Activated CD8-positive, alpha-beta memory T cell treated with anti-CD3 and anti-CD28 coated beads, Interleukin-2, amount 50 U/mL, for 24 hours (primary cell): ENCODE data around the gene USP53.
"Not testable (repeated sequence)": the region's sequence is repeated elsewhere in the genome, so short reads cannot be mapped to it uniquely, and the experiment has no call there.

Experiments used
- DNase-seq: peaks from one replicate; pipeline ENCODE4 v3.0.0-alpha.2; 2020; ENCODE audit errors: extremely low read depth

USP53 gene

GRCh38 chr4:119212234-119212963, at the start of gene USP53:
USP53 (plus strand) TSS chr4:119212713; CDS start chr4:119239760, 27,047 bp downstream.
- peak; percentile 94 for DNase-seq

DNA sequence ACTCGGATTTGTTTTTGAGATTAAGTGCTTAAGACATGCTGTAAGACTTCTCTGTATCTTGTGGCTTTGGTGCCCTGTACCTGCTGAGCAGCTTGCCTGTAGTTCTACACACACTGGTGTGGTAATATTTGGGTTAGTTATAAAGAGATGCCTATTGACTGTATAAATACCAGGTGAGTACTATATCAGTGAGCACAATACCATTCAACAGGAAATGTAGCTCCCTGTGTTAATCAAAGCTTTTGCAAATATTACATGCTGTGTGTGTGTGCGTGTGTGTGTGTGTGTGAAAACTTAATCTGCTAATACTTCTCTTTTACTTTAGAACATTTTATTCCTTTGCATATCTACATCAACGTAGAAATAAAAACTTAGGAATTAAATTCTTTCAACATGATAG, 46.7 kb upstream of the USP53 start:
- DNase-seq, result no peak

DNA sequence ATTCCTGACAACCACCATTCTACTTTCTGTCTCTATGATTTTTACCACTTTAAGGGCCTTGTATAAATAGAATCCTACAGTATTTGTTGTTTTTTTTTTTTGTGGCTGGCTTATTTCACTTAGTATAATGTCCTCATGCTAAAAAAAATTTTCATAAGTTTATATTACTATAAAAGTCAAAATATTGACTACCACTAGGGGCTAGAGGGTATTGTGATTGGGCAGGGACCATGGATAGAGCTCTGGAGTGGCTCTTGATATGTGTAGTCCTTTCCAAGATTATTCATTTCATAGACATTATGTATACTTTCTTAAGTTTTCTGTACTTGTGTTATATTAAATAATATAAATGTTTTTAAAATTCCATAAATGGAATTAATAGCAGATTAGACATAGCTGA, 42.3 kb upstream of the USP53 start:
- no peak for DNase-seq

DNA sequence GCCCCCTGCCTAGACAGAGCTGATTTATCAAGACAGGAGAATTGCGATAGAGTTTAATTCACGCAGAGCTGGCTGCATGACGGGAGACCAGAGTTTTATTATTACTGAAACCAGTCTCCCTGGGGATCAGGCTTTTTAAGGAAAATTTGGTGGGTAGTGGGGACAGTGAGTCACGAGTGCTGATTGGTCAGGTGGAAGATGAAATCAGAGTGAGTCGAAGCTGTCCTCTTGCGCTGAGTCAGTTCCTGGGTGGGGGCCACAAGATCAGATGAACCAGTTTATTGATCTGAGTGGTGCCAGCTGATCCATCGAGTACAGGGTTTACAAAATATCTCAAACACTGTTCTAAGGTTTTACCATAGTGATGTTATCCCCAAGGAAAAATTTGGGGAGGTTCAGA, 40.3 kb upstream of the USP53 start:
- DNase-seq, result no peak

- DNase-seq, result not testable (repeated sequence)
Observed at GRCh38 chr4:119173729-119174361, 38.7 kb upstream of the USP53 start.

GRCh38 chr4:119179011-119179410, 33.5 kb upstream of the USP53 start:
- DNase-seq, result no peak

DNA sequence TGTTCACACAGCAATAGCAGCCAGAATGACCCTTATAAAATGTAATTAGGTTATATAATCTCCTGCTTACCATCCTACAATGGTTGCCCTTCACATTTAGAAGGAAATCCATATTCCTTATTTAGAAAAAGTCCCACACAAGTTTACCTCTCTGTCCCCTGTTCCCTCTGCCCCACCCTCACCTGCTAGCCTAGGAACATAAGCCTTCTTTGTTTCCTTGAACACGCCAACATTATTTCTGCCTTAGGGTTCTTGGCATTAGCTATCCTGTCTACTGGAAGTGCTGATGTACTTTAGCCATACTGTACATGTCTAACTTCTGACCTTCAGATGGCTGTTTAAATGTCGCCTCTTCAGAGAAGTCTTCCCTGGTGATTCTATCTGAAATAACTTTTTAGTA, 28.4 kb upstream of the USP53 start:
- DNase-seq, result no peak

DNA sequence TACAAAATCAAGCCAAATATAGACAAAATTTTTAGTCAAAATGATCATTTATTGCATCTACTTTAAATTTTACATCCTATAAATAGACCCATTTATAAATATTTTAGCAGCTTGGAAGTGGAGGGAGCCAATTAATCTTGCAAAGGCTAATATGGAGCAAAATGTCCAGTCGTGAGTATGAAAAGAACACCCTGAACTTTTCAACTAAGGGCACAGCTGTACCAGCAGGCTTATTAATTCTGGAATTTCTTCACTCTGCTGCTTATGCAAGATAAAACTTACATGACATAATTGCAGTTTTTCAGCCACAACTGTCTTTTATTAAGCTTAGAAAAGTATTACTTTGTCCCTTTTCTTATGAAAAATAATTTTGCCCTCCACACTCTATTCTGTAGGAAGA, 22.9 kb upstream of the USP53 start:
- DNase-seq, result no peak

GRCh38 chr4:119190354-119190753, 22.2 kb upstream of the USP53 start:
- DNase-seq, result no peak

GRCh38 chr4:119191505-119191904, 21.0 kb upstream of the USP53 start:
- DNase-seq, result no peak

- no peak for DNase-seq
Observed at GRCh38 chr4:119197772-119198212, 14.7 kb upstream of the USP53 start.

GRCh38 chr4:119204916-119205315, 7.6 kb upstream of the USP53 start:
- no peak for DNase-seq

DNA sequence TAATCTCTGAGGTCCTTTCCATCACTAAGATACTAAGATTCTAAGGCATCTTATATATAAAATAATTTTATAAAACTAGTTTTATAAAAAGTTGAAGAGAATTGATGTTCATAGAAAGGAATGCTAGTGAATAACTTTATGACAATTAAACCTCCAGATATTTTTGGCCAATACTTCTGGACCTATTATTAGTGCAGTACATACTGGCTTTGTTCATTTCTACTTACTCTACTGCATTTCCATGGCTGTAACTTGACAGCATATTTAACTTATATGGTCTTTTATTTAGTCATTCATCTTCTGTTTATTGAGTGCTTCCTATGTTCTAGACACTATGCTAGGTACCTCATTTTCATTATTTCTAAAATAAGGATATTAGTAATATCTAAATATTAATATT, 6.8 kb upstream of the USP53 start:
- no peak for DNase-seq

DNA sequence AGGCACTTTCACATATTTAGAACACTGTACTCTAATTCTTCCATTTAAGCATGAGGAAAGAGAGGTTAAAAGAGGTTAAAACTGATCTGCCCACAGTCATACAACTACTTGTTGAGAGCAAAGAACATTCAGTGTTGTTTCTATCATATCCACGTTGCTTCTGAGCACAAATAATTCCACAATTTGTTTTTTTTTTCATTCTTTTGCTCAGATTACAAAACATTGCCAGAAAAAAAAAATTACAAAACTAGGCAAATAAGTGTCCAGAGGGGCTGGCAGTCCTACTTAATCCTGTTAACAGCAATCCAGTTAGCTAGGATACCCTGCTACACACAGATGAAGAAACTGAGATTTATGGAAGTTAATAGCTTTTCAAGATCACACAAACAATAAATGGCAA, 6.3 kb upstream of the USP53 start:
- no peak for DNase-seq

DNA sequence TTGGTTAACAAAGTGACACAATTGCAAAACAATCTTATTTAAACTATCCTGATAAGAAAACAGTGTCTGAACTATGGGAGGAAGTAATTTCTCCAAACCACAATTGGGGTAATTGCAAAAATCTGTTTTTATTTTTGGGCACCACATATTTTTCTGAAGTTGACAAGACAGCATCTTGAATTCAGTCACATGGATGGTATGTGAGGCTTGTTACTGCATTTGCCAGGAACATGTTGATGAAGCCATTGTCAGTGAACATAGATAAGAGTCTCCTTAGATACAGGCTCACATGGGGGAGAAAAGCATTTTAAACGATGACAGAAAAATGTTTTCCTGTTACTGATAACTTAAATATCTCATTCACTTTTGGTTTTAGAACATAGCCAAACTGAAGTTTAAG, 5.5 kb upstream of the USP53 start:
- no peak for DNase-seq

DNA sequence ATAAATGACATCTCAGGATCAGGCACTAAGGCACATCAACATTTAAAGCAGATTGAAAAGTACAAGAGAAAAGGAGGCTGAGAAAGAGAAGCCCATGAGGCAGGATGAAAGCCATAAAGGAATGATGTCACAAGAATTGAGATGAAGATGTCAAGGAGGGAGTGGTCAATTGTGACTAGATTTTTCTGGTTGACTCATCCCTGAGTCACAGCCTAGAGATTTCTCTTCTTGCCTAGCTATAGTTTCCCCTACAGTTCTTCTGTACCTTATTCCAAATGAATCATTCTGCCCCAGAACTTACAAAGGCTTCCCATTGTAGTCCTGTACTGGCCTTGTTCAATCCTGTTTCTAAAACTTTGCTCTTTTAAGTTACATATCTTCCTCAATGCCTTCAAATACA, 3.4 kb upstream of the USP53 start:
- DNase-seq, result peak; percentile 25

GRCh38 chr4:119209586-119209985, 2.9 kb upstream of the USP53 start:
- no peak for DNase-seq

GRCh38 chr4:119210775-119211174, 1.7 kb upstream of the USP53 start:
- DNase-seq, result no peak

DNA sequence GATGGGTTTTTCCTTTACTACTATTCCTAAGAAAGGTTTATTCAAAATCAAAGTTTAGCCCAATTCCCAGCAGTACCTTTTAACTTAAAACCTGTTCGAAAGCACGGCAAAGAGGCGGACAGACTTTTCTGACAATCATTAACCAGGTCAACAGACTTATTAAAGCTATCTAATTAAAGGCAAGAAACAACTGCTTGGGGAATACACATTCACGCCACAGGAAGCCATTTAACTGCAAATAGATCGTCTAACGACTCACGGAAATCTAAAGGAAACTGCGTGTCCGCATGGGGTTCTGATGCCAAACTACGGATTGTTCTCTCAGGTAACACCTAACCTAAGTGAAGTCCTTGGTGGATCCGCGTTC, 663 bp upstream of the USP53 start:
- DNase-seq, result no peak

DNA sequence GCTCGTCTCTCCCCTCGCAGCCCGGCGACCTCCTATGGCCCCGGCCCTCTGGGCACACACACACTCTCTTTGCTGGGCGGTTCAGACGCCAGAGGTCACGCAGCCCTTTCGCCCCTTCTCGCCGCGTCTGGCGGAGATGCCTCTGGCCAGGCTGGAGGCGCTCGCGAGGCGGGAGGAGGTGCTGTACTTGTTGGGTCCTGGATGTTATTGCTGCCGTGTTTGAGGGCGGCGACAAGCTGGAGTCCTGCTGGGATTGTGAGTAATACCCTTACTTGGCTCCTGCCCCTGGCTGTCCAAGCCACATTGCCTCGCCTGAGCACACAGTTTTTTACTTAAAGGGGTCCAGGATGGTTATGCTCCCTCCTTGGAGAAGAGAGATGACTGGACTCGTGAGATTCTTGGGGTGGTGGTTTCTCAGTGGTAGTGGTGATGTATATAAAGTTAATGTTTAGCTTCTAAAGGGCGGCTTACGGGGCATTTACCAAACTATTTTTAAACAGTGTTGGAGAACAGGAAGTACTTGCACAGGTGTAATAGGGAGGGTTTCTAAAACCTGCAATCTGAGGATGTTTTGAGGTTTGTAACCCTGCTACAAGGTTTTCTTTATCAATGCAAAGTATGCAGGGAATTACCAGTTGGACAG, 572 bp downstream of the USP53 start:
- peak; percentile 14 for DNase-seq

DNA sequence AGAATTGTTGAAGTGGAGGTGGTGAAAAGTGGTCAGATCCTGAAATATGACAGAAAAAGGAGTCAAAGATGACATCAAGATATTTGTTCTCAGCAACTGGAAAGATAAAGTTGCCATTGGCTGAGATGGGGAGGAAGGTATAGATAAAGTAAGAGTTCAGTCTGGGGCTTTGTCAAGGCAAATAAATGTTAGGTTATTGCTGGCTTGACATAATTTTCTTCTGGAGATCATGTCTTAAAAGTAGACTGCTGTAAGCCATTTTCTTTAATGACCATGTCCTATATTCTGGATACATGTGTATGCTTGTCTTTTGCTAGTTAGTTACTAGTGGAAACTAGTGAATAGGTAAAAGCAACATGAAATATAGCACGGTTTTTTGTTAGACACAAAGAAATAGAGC, 5.6 kb downstream of the USP53 start:
- no peak for DNase-seq

DNA sequence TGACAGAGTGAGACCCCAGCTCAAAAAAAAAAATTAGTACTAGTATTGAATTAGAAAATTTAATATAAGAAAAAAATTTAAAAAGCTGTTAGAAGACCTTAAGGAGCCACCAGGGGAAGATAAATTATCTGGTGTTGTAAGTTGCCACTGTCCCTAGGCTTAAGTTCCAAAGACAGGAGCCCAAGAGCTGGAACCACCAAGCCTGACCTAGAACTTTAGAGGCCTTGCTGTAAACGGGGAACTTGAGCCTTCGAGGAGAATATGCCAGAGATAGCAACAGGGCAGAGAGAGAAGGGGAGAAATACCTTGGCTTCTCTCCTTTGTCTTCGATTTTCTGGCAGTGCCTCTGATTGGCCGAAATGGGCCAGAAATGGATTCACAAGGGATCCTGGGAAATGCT, 8.9 kb downstream of the USP53 start:
- DNase-seq, result no peak

DNA sequence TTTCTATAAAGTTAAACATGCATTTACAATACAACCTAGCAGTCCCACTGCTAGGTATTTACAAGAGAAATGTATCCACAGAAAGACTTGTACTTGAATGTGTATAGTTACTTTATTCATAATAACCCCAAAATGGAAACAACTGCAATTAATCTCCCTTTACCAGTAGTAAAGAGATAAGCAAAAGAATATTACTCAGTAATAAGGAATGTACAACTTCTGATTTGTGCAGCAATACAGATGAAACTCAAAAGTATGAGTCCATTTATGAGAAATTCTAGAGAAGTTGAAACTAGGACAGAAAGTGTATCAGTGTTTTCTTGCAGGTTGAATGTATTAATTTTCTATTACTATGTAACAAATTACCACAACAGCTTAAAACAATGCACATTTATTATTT, 15.2 kb downstream of the USP53 start:
- DNase-seq, result no peak
